ENCODE results near the gene OSBP2.

- TF ChIP-seq CTCF (IDR thresholded peaks at IDR 0.05) (no peak), POLR2A (IDR thresholded peaks at IDR 0.05) (no peak), POLR2AphosphoS5 (IDR thresholded peaks at IDR 0.05) (no peak)
Measured at GRCh38 chr22:30781271-30781875, 86.7 kb downstream of the OSBP2 start.

Data from breast epithelium (tissue), 3 donors.